Mucosa of gallbladder (tissue), 1 donor: ENCODE data around the gene FANCD2OS. TPM values are rescaled to one million over a fixed set of nuclear protein-coding genes. Genes with fewer than 3 reads are reported as not detected.
"Not testable (repeated sequence)": the region's sequence is repeated elsewhere in the genome, so short reads cannot be mapped to it uniquely, and the experiment has no call there.

ENCODE experiments used
- DNase-seq: peaks from one replicate; pipeline ENCODE4 v3.0.0-alpha.2; 2020; ENCODE audit warnings: low spot score
- total RNA-seq: library from RNA; stranded (reverse); gene quantifications from one replicate; pipeline ENCODE4 v1.2.1, GENCODE V29; 2021
- donor health status: DM: no; HTN: no; CAD: no.

Gene FANCD2OS
- total RNA-seq, result not detected

DNA sequence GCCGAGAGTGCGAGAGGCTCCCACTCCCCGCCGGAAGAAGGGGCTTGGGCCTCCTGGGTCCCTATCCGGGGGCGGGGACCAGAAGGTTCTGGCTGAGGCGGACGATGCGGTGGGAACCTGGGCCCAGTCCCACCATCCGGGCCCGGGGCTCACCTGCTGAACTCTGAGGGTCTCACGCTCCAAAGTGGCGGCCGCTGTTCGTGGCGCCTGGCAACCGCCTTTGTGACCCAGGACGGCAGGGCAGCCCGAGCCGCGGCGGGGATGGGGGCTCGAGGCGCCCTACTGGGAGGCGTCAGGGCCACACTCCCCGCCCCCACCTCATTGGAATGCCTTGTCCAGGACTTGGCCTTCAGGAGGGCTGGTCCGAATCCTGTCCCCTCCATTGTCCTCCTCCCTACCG lies at the start of gene FANCD2OS:
Gene FANCD2OS, minus strand, starts transcription at position 165 of the 400 bp plus-strand sequence. CDS start 3,481 bp downstream, outside the sequence.
- no peak for DNase-seq

DNA sequence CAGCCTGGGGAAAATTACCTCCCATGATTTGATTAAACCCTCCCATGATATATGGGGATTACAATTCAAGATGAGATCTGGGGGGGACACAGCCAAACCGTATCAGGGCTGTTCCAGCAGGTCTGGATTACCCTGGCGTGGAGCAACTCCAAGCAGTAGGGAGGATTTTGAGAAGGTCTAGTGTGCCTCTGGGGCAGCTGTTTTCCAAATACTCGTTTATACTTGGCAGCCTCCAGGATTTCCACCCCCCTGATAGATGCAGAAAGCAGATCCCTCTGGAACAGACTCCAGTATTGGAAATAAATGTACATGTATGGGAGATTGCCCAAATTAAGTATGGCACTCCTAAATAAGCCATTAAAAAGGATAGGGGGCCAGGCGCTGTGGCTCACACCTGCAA lies 49.0 kb upstream of the FANCD2OS start:
- DNase-seq, result no peak

DNA sequence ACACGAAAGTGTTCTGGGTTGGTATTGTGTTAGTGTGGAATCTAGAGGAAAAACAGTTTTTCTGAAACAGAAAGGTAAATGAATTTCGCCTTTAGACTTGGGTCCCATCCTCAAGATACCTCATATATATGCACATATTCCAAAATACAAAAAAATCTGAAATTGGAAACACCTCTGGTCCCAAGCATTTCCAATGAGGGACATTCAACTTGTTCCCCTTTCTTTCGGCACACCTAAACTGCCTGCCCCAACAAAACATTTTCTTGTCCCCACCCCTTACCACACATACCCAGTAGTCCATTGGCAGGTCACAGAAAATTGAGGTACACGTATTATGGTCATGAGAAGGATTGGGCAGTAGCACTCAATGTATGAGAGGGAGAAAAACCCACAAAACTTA lies 47.6 kb upstream of the FANCD2OS start:
- no peak for DNase-seq

GRCh38 chr3:10155123-10155472 lies 47.0 kb upstream of the FANCD2OS start:
- DNase-seq, result no peak

DNA sequence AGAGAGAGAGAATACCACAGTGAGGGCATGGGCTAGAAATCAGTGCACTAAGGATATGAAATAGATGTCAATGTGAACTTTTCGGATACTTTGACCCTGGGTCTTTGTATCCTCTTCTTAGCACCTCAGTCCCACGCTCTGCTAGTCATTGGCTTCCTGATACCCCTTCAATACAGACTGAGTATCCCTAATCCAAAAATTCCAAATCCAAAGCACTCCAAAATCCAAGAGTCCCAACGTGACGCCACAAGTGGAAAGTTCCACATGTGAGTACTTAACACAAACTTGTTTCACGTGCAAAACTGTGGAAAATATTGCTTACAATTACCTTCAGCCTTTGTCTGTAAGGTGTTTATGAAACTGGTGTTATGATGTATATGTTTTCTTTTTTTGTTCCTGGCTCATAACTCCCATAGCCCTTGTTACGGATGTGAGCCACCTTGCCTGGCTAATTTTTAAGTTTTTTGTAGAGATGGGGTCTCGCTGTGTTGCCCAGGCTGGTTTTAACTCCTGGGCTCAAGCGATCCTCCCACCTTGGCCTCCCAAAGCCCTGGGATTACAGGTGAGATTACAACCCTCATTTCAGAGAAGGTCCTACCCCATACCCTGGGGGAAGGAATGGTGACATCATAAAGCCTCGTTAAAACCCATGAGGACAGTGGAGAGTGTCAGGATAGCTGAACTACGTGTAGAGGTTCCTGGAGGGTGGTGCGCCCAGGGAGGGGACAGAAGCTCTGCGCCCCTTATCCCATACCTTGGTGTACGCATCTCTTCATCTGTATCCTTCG lies 46.5 kb upstream of the FANCD2OS start:
- no peak for DNase-seq

DNA sequence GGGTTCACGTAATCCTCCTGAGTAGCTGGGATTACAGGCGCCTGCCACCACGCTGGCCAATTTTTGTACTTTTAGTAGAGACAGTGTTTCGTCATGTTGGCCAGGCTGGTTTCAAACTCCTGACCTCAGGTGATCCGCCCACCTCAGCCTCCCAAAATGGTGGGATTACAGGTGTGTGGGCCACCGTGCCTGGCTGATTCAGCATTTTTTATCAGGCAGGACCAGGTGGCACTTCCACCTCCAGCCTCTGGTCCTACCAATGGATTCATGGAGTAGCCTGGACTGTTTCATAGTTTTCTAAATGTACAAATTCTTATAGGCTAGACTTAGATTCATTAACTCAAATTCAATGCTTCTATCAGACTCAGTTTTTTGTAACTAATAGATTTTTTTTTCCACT lies 42.9 kb upstream of the FANCD2OS start:
- DNase-seq, result no peak

DNA sequence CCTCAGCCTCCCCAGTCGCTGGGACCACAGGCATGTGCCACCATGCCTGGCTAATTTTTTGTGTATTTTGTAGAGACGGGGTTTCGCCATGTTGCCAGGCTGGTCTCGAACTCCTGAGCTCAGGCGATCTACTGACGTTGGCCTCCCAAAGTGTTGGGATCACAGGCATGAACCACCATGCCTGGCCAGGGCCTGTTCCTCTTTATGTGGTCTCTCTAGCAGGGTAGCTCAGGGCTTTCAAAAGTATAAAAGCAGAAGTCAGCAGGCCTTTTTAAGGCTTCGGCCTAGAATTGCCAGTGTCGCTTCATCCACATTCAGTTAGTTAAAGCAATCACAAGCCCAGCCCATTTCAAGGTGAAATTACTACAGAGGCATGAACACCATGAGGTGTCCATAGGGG lies 41.2 kb upstream of the FANCD2OS start:
- no peak for DNase-seq

DNA sequence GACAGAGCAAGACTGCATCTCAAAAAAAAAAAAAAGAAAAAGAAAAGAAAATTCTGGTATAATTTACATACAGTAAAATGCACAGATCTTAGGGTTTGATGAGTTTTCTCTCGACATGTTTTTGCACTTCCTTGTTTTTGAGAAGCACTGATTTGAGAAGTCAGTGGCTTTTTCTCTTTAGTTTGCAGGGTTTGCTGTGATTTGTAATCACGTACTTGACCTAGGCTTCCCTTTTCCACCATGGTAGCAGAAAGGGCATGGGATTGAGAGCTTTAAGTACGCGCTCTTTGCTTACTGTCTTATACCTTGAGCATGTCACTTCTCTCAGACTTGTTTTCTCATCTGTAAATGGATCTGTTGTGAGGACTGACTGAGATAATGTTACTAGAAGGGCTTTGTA lies 37.6 kb upstream of the FANCD2OS start:
- DNase-seq, result no peak

DNA sequence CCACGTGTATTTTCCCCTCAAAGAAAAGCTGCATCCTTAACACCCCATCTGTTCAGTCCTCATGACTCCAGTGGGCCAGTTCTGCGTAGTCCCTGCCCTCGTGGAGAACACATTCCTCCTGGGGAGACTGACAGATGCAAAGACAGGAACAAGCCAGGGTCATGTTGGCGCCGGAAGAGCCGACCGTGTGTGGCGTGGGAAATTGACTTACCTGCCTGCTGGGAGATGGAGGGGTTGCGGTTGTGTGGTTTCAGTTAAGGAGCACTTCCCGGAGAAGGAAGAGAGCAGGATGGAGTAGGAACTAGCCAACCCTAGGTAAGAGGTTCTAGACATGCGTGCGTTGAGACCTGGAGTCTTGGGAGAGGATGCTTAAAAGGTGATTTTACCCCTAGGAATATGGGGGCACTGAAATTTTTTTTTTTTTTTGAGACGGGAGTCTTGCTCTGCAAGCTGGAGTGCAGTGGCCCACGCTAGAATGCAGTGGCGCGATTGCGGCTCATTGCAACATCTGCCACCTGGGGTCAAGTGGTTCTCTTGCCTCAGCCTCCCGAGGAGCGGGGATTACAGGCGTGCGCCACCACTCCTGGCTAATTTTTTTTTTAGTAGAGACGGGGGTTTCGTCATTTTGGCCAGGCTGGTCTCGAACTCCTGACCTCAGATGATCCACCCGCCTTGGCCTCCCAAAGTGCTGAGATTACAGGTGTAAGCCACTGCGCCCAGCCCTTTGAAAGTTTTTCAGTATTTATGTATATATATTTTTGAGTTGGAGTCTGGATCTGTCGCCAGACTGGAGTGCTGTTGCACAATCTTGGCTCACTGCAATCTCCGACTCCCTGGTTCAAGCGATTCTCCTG lies 34.9 kb upstream of the FANCD2OS start:
- no peak for DNase-seq

DNA sequence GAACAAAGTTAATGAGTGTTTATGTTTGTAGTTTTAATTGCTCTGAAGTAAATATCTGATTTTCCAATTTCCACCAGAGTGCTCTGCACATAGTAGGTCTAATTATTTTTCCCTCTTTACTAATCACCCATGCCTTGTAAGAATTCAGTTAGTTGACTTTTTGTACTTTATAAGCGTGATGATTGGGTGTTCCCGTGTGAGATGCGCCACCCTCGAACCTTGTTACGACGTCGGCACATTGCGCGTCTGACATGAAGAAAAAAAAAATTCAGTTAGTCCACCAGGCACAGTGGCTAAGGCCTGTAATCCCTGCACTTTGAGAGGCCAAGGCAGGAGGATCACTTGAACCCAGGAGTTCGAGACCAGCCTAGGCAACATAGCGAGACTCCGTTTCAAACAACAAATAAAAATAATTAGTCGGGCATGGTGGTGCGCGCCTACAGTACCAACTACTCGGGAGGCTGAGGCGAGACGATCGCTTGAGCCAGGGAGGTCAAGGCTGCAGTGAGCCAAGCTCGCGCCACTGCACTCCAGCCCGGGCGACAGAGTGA lies 33.0 kb upstream of the FANCD2OS start:
- DNase-seq, result no peak

DNA sequence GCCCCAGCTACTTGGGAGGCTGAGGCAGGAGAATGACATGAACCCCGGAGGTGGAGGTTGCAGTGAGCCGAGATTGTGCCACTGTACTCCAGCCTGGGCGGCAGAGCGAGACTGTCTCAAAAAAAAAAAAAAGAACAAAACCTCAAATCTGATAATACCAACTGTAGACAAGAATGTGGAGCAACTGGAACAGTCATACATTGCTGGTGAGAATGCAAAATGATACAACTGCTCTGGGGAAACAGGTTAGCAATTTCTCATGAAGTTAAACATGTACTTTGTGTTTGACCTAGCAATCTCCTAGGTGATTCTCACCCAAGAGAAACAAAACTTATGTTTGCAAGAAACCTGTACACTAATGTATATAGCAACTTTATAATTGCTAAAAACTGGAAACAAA lies 29.1 kb upstream of the FANCD2OS start:
- no peak for DNase-seq

DNA sequence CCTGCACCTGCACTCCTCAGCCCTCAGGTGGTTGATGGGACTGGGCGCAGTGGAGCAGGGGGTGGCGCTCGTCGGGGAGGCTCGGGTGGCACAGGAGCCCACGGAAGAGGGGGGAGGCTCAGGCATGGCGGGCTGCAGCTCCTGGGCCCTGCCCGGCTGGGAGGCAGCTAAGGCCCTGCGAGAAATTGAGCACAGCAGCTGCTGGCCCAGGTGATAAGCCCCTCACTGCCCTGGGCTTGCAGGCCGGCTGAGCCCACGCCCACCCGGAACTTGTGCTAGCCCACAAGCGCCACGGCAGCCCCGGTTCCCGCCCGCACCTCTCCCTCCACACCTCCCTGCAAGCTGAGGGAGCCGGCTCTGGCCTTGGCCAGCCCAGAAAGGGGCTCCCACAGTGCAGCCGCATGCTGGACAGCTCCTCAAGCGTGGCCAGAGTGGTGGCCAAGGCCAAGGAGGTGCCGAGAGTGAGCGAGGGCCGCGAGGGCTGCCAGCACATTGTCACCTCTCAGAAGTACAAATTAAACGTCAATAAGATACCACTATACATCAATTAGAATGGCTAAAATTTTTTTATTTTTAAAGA lies 28.5 kb upstream of the FANCD2OS start:
- DNase-seq, result no peak

- DNase-seq, result not testable (repeated sequence)
Measured at GRCh38 chr3:10135872-10136271, 27.8 kb upstream of the FANCD2OS start.

DNA sequence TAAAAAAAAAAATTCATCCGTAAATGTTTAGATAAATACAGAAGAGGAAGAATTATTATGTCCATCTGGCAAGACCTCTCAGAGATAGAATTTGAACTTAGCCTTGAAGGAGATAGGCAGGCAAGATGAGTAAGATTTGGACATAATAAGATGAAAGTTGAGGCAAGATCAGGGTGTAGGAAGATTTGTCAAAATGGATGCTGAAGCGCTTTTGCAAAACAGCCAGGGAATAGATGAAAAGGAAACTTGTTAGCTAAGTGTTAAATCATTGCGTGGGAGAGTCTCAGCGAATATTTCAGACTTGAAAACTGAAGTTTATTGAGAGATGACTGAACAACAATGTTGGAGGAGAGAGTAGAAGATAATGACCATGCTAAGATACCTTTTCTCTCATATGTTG lies 14.7 kb upstream of the FANCD2OS start:
- DNase-seq, result no peak

DNA sequence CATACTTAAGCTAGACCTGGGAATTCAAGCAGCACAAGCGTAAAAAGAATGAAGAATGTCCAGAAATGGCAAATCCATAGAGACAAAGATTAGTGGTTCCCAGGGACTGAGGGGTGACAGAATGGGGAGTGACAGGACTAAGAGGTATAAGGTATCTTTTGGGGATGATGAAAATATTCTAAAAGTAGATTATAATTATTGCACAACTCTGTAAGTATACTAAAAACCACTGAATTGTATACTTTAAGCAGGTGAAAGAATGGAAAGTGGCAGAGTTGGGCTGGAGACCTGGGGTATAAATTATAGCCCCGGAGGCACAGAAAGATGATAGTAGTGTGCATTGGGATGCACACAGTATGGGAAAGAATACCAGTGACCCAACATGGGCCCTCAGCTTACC lies 13.0 kb upstream of the FANCD2OS start:
- DNase-seq, result no peak

GRCh38 chr3:10119376-10119775 lies 11.3 kb upstream of the FANCD2OS start:
- DNase-seq, result no peak

DNA sequence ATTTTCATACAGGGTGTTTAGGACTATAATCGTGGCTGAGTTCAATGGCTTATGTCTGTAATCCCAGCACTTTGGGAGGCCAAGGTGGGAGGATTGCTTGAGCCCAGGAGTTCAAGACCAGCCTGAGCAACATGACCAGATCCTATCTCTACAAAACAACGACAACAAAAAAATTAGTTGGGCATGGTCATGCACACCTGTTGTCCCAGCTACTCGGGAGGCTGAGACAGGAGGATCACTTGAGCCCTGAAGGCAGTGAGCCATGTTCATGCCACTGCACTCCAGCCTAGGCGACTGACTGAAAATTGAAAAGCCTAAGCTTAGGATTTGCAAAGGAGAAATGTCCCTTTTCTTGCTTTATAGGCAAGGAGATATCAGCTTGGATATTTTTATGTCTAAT lies 8.9 kb upstream of the FANCD2OS start:
- DNase-seq, result no peak

DNA sequence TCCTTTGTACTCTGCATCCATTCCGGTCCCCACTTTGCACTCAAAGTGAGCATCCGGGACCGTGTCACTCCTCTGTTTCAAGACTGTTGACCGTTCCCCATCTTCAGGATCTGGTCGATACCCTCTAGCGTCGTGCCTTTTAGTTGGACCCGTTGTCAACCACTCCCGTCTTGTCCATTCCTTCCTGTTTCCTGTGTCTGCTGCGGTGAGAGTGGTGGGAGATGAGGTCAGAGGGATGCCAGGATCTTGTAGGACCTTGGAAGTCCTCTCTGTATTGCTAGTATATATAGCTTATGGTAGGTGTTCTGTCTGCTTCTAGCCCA lies 8.0 kb upstream of the FANCD2OS start:
- DNase-seq, result no peak

- peak; percentile 97 for DNase-seq
Measured at GRCh38 chr3:10115326-10116137, 7.5 kb upstream of the FANCD2OS start, which contains the start of gene BRK1. TSS of gene BRK1 (plus strand) at chr3:10115675. CDS start at chr3:10115702, 27 bp downstream.

DNA sequence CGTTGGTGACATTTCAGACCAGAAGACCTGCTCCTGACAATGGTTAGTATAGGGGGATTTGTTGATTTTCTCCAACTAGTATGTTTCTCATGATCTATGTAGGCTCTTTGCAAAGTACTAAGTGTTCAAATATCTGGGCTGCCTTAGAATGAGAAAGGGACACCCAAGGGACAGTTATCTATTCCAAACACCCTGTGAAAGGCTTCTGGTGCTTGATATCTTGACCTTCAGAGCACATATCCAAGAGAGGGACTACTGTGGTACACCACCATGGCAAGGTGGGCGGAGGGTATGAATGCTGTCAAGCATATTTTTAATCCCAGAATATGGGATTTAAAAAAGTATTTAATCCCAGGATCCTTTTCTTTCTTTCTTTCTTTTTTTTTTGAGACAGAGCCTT lies 1.1 kb downstream of the FANCD2OS start:
- no peak for DNase-seq

- DNase-seq, result no peak
Measured at GRCh38 chr3:10099041-10099440, 9.0 kb downstream of the FANCD2OS start.

GRCh38 chr3:10093678-10094077 lies 14.4 kb downstream of the FANCD2OS start:
- DNase-seq, result no peak
